ENCODE data around the gene CENPV. TPM values are rescaled to one million over a fixed set of nuclear protein-coding genes. Genes with fewer than 3 reads are reported as not detected.

Gene CENPV
- total RNA-seq, 1 donor from 2014 or later, result 178 TPM

DNA sequence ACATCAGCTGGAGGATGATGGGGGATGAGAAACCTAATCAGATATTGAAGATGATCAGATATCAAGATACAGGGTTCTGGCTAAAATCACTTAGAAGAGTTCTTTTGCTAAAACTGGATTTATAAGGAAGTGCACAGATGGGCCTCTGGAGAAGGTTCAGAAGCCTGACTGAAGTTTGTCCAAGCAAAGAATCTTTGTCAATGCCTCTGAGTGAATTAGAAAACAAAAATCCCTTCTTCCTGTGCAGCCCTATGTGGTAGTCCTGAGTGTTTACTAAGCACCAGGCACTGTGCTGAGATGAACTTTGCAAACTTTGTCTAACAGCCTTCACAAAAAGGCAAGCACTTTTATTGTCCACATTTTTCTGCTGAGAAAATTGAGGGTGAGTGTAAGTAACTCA is 11.4 kb upstream of the CENPV start:
- Mint-ChIP-seq H3K36me3 (ENCODE audit: unreplicated experiment) (no peaks in the 10 kb centered on the region), H3K4me3 (ENCODE audit: unreplicated experiment) (no peak overlapping the region), H3K4me1 (ENCODE audit: low read depth, unreplicated experiment) (no peaks in the 10 kb centered on the region), H3K27me3 (ENCODE audit: unreplicated experiment) (no peaks in the 10 kb centered on the region), H3K27ac (ENCODE audit: unreplicated experiment) (no peak overlapping the region), H3K9me3 (ENCODE audit: unreplicated experiment) (no peaks in the 10 kb centered on the region)
- no peak for DNase-seq
- TF ChIP-seq CTCF (IDR thresholded peaks at IDR 0.05; ENCODE audit: partially characterized antibody, unreplicated experiment), result no peak

- Mint-ChIP-seq H3K36me3 (ENCODE audit: unreplicated experiment) (no peaks in the 10 kb centered on the region), H3K9me3 (ENCODE audit: unreplicated experiment) (no peaks in the 10 kb centered on the region), H3K4me1 (ENCODE audit: low read depth, unreplicated experiment) (no peaks in the 10 kb centered on the region), H3K4me3 (ENCODE audit: unreplicated experiment) (no peak overlapping the region), H3K27me3 (ENCODE audit: unreplicated experiment) (no peaks in the 10 kb centered on the region), H3K27ac (ENCODE audit: unreplicated experiment) (no peak overlapping the region)
- DNase-seq, result peak; percentile 85
- peak; percentile 94 for TF ChIP-seq CTCF (IDR thresholded peaks at IDR 0.05; ENCODE audit: partially characterized antibody, unreplicated experiment)
Observed at GRCh38 chr17:16363749-16364536, 10.7 kb upstream of the CENPV start.

DNA sequence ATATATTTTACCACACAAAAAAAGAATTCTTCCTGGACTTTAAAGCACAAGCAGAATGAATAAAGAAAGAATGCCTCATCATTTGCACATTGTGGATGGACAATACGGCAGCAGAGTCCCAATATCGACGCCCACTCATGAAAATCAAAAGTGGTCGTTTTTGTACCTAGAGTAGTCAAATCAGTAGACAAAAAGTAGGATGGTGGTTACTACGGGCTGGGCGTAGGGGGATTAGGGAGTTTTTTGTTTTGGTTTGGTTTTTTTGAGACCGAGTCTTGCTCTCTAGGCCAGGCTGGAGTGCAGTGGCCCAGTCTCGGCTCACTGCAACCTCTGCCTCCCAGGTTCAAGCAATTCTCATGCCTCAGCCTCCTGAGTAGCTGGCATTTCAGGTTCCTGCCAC is 8.6 kb upstream of the CENPV start:
- Mint-ChIP-seq H3K4me3 (ENCODE audit: unreplicated experiment) (no peak overlapping the region), H3K4me1 (ENCODE audit: low read depth, unreplicated experiment) (no peaks in the 10 kb centered on the region), H3K36me3 (ENCODE audit: unreplicated experiment) (no peaks in the 10 kb centered on the region), H3K27ac (ENCODE audit: unreplicated experiment) (no peak overlapping the region), H3K9me3 (ENCODE audit: unreplicated experiment) (no peaks in the 10 kb centered on the region), H3K27me3 (ENCODE audit: unreplicated experiment) (no peaks in the 10 kb centered on the region)
- no peak for TF ChIP-seq CTCF (IDR thresholded peaks at IDR 0.05; ENCODE audit: partially characterized antibody, unreplicated experiment)
- no peak for DNase-seq

- TF ChIP-seq CTCF (IDR thresholded peaks at IDR 0.05; ENCODE audit: partially characterized antibody, unreplicated experiment), result no peak
- H3K4me1 Mint-ChIP-seq (ENCODE audit: low read depth, unreplicated experiment), result no peaks in the 10 kb centered on the region
- DNase-seq, result no peak
- H3K4me3 Mint-ChIP-seq (ENCODE audit: unreplicated experiment), result no peak overlapping the region
- H3K36me3 Mint-ChIP-seq (ENCODE audit: unreplicated experiment), result no peaks in the 10 kb centered on the region
- peaks cover 5% of the 10 kb centered on the region for H3K9me3 Mint-ChIP-seq (ENCODE audit: unreplicated experiment)
- H3K27me3 Mint-ChIP-seq (ENCODE audit: unreplicated experiment), result peaks cover 9% of the 10 kb centered on the region
- H3K27ac Mint-ChIP-seq (ENCODE audit: unreplicated experiment), result no peak overlapping the region
Observed at GRCh38 chr17:16358394-16358793, 5.1 kb upstream of the CENPV start.

- peaks cover 5% of the 10 kb centered on the region for H3K4me1 Mint-ChIP-seq (ENCODE audit: low read depth, unreplicated experiment)
- no peaks in the 10 kb centered on the region for H3K36me3 Mint-ChIP-seq (ENCODE audit: unreplicated experiment)
- peaks cover 17% of the 10 kb centered on the region for H3K9me3 Mint-ChIP-seq (ENCODE audit: unreplicated experiment)
- TF ChIP-seq CTCF (IDR thresholded peaks at IDR 0.05; ENCODE audit: partially characterized antibody, unreplicated experiment), result no peak
- no peak overlapping the region for H3K27ac Mint-ChIP-seq (ENCODE audit: unreplicated experiment)
- DNase-seq, result no peak
- H3K27me3 Mint-ChIP-seq (ENCODE audit: unreplicated experiment), result peaks cover 17% of the 10 kb centered on the region
- H3K4me3 Mint-ChIP-seq (ENCODE audit: unreplicated experiment), result peak overlapping the region; percentile 75
Observed at GRCh38 chr17:16354585-16354984, 1.3 kb upstream of the CENPV start.

All from glutamatergic neuron (in vitro differentiated cells).